Smooth muscle cell of the brain vasculature (primary cell): ENCODE results near the gene PRR36.
"Not testable (repeated sequence)": the region's sequence is repeated elsewhere in the genome, so short reads cannot be mapped to it uniquely, and the experiment has no call there.

Source experiments
- DNase-seq: peaks from one replicate; pipeline ENCODE4 v3.0.0-alpha.2; 2012; ENCODE audit warnings: low read depth, low spot score

PRR36 gene

GRCh38 chr19:7860714-7861618, 13.2 kb downstream of the PRR36 start:
- DNase-seq = no peak

- DNase-seq = no peak
Observed at GRCh38 chr19:7859831-7860713, 14.1 kb downstream of the PRR36 start.

- not testable (repeated sequence) for DNase-seq
Observed at GRCh38 chr19:7859087-7859486, 15.1 kb downstream of the PRR36 start.

- DNase-seq = no peak
Observed at GRCh38 chr19:7858109-7858770, 15.9 kb downstream of the PRR36 start.

- DNase-seq = no peak
Observed at GRCh38 chr19:7857727-7858108, 16.5 kb downstream of the PRR36 start.

GRCh38 chr19:7856679-7857663, 17.2 kb downstream of the PRR36 start:
- no peak for DNase-seq

- DNase-seq = no peak
Observed at GRCh38 chr19:7856109-7856591, 18.0 kb downstream of the PRR36 start.

GRCh38 chr19:7855426-7856108, 18.6 kb downstream of the PRR36 start:
- DNase-seq = no peak

GRCh38 chr19:7853770-7854128, 20.4 kb downstream of the PRR36 start:
- no peak for DNase-seq

GRCh38 chr19:7852851-7853769, 21.1 kb downstream of the PRR36 start:
- DNase-seq = no peak

GRCh38 chr19:7851623-7852500, 22.3 kb downstream of the PRR36 start:
- no peak for DNase-seq

GRCh38 chr19:7850945-7851622, 23.1 kb downstream of the PRR36 start:
- no peak for DNase-seq

- DNase-seq = no peak
Observed at GRCh38 chr19:7850000-7850813, 24.0 kb downstream of the PRR36 start.

- no peak for DNase-seq
Observed at GRCh38 chr19:7849631-7849999, 24.6 kb downstream of the PRR36 start.

- no peak for DNase-seq
Observed at GRCh38 chr19:7848779-7849457, 25.3 kb downstream of the PRR36 start.

- no peak for DNase-seq
Observed at GRCh38 chr19:7847664-7848063, 26.5 kb downstream of the PRR36 start.
